Progenitor cell of endocrine pancreas (in vitro differentiated cells): ENCODE results near the gene DNAH17. TPM values are rescaled to one million over a fixed set of nuclear protein-coding genes. Genes with fewer than 3 reads are reported as not detected.

Source experiments
- DNase-seq: peaks from one replicate; pipeline ENCODE4 v3.0.0; 2021; ENCODE audit warnings: low spot score; ENCODE audit not compliant: unreplicated experiment
- H3K27ac Mint-ChIP-seq: 2 replicates; pipeline ENCODE4 v1.8.0; 2021; ENCODE audit warnings: mild to moderate bottlenecking, moderate library complexity, mixed read lengths
- H3K27me3 Mint-ChIP-seq: 2 replicates; pipeline ENCODE4 v1.8.0; 2021; ENCODE audit warnings: mixed read lengths
- H3K36me3 Mint-ChIP-seq: 2 replicates; pipeline ENCODE4 v1.8.0; 2022; ENCODE audit warnings: mixed read lengths; ENCODE audit not compliant: insufficient read depth
- H3K4me1 Mint-ChIP-seq: 2 replicates; pipeline ENCODE4 v1.8.0; 2021; ENCODE audit warnings: low read depth, mixed read lengths
- H3K4me3 Mint-ChIP-seq: 2 replicates; pipeline ENCODE4 v1.8.0; 2021; ENCODE audit warnings: low read depth, mild to moderate bottlenecking, moderate library complexity, mixed read lengths
- H3K9me3 Mint-ChIP-seq: 2 replicates; pipeline ENCODE4 v1.8.0; 2021; ENCODE audit warnings: low read depth, mixed read lengths
- total RNA-seq: library from RNA; stranded (reverse); gene quantifications from 2 replicates; pipeline ENCODE4 v1.2.1, GENCODE V29; 2021
- TF ChIP-seq, protein P1 (sequence below): fragments of 200-600 bp; sonication (generic); IDR thresholded peaks from one replicate; pipeline ENCODE4 v1.5.0; 2021; ENCODE audit warnings: antibody characterized with exemption, mild to moderate bottlenecking; ENCODE audit not compliant: unreplicated experiment

Gene DNAH17
- total RNA-seq, 1 donor from 2014 or later, result not detected

GRCh38 chr17:78563189-78564145 lies 13.7 kb downstream of the DNAH17 start:
- TF ChIP-seq, protein P1, sequence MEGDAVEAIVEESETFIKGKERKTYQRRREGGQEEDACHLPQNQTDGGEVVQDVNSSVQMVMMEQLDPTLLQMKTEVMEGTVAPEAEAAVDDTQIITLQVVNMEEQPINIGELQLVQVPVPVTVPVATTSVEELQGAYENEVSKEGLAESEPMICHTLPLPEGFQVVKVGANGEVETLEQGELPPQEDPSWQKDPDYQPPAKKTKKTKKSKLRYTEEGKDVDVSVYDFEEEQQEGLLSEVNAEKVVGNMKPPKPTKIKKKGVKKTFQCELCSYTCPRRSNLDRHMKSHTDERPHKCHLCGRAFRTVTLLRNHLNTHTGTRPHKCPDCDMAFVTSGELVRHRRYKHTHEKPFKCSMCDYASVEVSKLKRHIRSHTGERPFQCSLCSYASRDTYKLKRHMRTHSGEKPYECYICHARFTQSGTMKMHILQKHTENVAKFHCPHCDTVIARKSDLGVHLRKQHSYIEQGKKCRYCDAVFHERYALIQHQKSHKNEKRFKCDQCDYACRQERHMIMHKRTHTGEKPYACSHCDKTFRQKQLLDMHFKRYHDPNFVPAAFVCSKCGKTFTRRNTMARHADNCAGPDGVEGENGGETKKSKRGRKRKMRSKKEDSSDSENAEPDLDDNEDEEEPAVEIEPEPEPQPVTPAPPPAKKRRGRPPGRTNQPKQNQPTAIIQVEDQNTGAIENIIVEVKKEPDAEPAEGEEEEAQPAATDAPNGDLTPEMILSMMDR, result no peak
- H3K27ac Mint-ChIP-seq, result no peak overlapping the region
- no peak overlapping the region for H3K4me3 Mint-ChIP-seq
- no peak for DNase-seq
- H3K36me3 Mint-ChIP-seq, result no peaks in the 10 kb centered on the region
- H3K27me3 Mint-ChIP-seq, result peaks cover 15% of the 10 kb centered on the region
- no peaks in the 10 kb centered on the region for H3K4me1 Mint-ChIP-seq
- no peaks in the 10 kb centered on the region for H3K9me3 Mint-ChIP-seq

- TF ChIP-seq, protein P1, result no peak
- no peaks in the 10 kb centered on the region for H3K9me3 Mint-ChIP-seq
- no peaks in the 10 kb centered on the region for H3K36me3 Mint-ChIP-seq
- no peak overlapping the region for H3K4me3 Mint-ChIP-seq
- peaks cover 15% of the 10 kb centered on the region for H3K27me3 Mint-ChIP-seq
- no peaks in the 10 kb centered on the region for H3K4me1 Mint-ChIP-seq
- DNase-seq, result no peak
- H3K27ac Mint-ChIP-seq, result no peak overlapping the region
Measured at GRCh38 chr17:78562734-78563133, 14.5 kb downstream of the DNAH17 start.

DNA sequence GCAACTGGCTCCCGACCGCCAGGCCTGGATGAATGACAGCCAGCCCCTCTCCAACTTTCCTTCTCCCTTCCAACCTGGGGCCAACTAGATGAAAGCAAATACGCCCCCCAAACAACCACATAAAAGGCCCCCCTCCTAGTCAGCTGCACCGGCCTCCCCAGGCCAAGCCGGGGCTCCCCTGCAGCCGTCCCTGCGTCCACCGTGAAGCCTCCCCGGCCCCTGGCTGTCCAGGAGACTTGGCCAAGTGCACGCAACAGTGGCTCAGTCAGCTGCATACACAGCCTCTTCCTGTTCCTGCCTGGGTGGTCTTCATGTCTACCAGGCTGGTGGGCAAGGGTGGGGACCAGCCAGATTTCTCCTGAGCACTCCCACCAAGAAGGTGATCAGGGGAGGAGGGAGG lies 16.0 kb downstream of the DNAH17 start:
- no peaks in the 10 kb centered on the region for H3K36me3 Mint-ChIP-seq
- no peak overlapping the region for H3K4me3 Mint-ChIP-seq
- peaks cover 3% of the 10 kb centered on the region for H3K27me3 Mint-ChIP-seq
- no peaks in the 10 kb centered on the region for H3K4me1 Mint-ChIP-seq
- no peak for DNase-seq
- H3K9me3 Mint-ChIP-seq, result no peaks in the 10 kb centered on the region
- no peak overlapping the region for H3K27ac Mint-ChIP-seq
- TF ChIP-seq, protein P1, result no peak

DNA sequence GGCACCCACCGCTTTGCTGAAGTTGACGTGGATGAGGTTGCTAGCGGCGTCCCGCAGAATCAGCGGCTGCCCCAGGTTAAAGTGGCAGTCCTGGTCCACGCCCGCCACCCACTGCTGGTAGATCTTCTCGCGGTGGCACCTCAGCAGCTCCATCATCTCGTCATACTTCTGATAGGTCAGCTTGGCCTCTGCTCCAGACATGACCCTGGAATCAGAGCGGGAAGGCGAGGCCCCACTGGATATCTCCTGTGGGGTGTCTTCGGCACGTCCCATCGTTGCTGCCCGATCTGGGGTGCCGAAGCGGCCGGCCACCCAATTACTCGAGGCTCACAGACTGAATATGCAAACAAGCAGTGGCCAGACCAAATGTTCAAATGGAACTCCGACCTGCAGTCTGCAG lies 16.5 kb downstream of the DNAH17 start:
- H3K4me1 Mint-ChIP-seq, result no peaks in the 10 kb centered on the region
- no peaks in the 10 kb centered on the region for H3K9me3 Mint-ChIP-seq
- no peaks in the 10 kb centered on the region for H3K36me3 Mint-ChIP-seq
- peaks cover 3% of the 10 kb centered on the region for H3K27me3 Mint-ChIP-seq
- H3K4me3 Mint-ChIP-seq, result no peak overlapping the region
- TF ChIP-seq, protein P1, result no peak
- no peak overlapping the region for H3K27ac Mint-ChIP-seq
- DNase-seq, result no peak

- H3K9me3 Mint-ChIP-seq, result no peaks in the 10 kb centered on the region
- TF ChIP-seq, protein P1, result no peak
Measured at GRCh38 chr17:78559749-78560368, 17.3 kb downstream of the DNAH17 start.

More at GRCh38 chr17:78559749-78560368, 17.3 kb downstream of the DNAH17 start:
- no peak overlapping the region for H3K4me3 Mint-ChIP-seq
- H3K4me1 Mint-ChIP-seq, result no peaks in the 10 kb centered on the region
- no peaks in the 10 kb centered on the region for H3K36me3 Mint-ChIP-seq
- no peak for DNase-seq
- no peak overlapping the region for H3K27ac Mint-ChIP-seq
- peaks cover 3% of the 10 kb centered on the region for H3K27me3 Mint-ChIP-seq
